ENCODE results near the gene CAMK1D. TPM values are rescaled to one million over a fixed set of nuclear protein-coding genes. Genes with fewer than 3 reads are reported as not detected.

CAMK1D gene
- total RNA-seq, 1 donor from 2014 or later, result 3.2 TPM

- intact Hi-C loops (cut with DNase I), result no loop called here
- DNase-seq (ENCODE audit: low spot score), result no peak
Observed at GRCh38 chr10:12650538-12651298, 301.4 kb downstream of the CAMK1D start.

- DNase-seq (ENCODE audit: low spot score), result no peak
- intact Hi-C loops (cut with DNase I), result loop anchor here (2.0 kb wide), 1 partner anchor 391 kb away; no protein-coding TSS in a partner anchor
Observed at GRCh38 chr10:12655940-12656339, 306.6 kb downstream of the CAMK1D start.

- DNase-seq (ENCODE audit: low spot score), result no peak
- intact Hi-C loops (cut with DNase I), result loop anchor here (2.0 kb wide), 1 partner anchor 392 kb away; no protein-coding TSS in a partner anchor
Observed at GRCh38 chr10:12656518-12657142, 307.3 kb downstream of the CAMK1D start.

- intact Hi-C loops (cut with DNase I), result loop anchor here (2.0 kb wide), 1 partner anchor 393 kb away; no protein-coding TSS in a partner anchor
Observed at GRCh38 chr10:12657489-12657888, 308.1 kb downstream of the CAMK1D start.

GRCh38 chr10:12658526-12658925 is 309.2 kb downstream of the CAMK1D start:
- no peak for DNase-seq (ENCODE audit: low spot score)
- intact Hi-C loops (cut with DNase I), result no loop called here

More at GRCh38 chr10:12657489-12657888, 308.1 kb downstream of the CAMK1D start:
- no peak for DNase-seq (ENCODE audit: low spot score)

GRCh38 chr10:12659706-12660105 is 310.4 kb downstream of the CAMK1D start:
- DNase-seq (ENCODE audit: low spot score), result no peak
- intact Hi-C loops (cut with DNase I), result no loop called here

- no peak for DNase-seq (ENCODE audit: low spot score)
- intact Hi-C loops (cut with DNase I), result no loop called here
Observed at GRCh38 chr10:12660812-12661211, 311.5 kb downstream of the CAMK1D start.

GRCh38 chr10:12661671-12662070 is 312.3 kb downstream of the CAMK1D start:
- intact Hi-C loops (cut with DNase I), result no loop called here

GRCh38 chr10:12663863-12664262 is 314.5 kb downstream of the CAMK1D start:
- intact Hi-C loops (cut with DNase I), result no loop called here
- DNase-seq (ENCODE audit: low spot score), result no peak

More at GRCh38 chr10:12661671-12662070, 312.3 kb downstream of the CAMK1D start:
- DNase-seq (ENCODE audit: low spot score), result no peak

- intact Hi-C loops (cut with DNase I), result no loop called here
- no peak for DNase-seq (ENCODE audit: low spot score)
Observed at GRCh38 chr10:12665501-12665900, 316.2 kb downstream of the CAMK1D start.

- intact Hi-C loops (cut with DNase I), result no loop called here
- DNase-seq (ENCODE audit: low spot score), result no peak
Observed at GRCh38 chr10:12667052-12667451, 317.7 kb downstream of the CAMK1D start.

GRCh38 chr10:12668634-12669033 is 319.3 kb downstream of the CAMK1D start:
- intact Hi-C loops (cut with DNase I), result no loop called here

GRCh38 chr10:12670004-12670403 is 320.7 kb downstream of the CAMK1D start:
- DNase-seq (ENCODE audit: low spot score), result no peak
- intact Hi-C loops (cut with DNase I), result no loop called here

More at GRCh38 chr10:12668634-12669033, 319.3 kb downstream of the CAMK1D start:
- DNase-seq (ENCODE audit: low spot score), result no peak

- no peak for DNase-seq (ENCODE audit: low spot score)
- intact Hi-C loops (cut with DNase I), result no loop called here
Observed at GRCh38 chr10:12675186-12675585, 325.8 kb downstream of the CAMK1D start.

- intact Hi-C loops (cut with DNase I), result no loop called here
- no peak for DNase-seq (ENCODE audit: low spot score)
Observed at GRCh38 chr10:12679636-12680035, 330.3 kb downstream of the CAMK1D start.

GRCh38 chr10:12681252-12681651 is 331.9 kb downstream of the CAMK1D start:
- intact Hi-C loops (cut with DNase I), result no loop called here
- DNase-seq (ENCODE audit: low spot score), result no peak

GRCh38 chr10:12684784-12685183 is 335.4 kb downstream of the CAMK1D start:
- DNase-seq (ENCODE audit: low spot score), result no peak

GRCh38 chr10:12685261-12686058 is 336.1 kb downstream of the CAMK1D start:
- intact Hi-C loops (cut with DNase I), result no loop called here

More at GRCh38 chr10:12684784-12685183, 335.4 kb downstream of the CAMK1D start:
- intact Hi-C loops (cut with DNase I), result no loop called here

GRCh38 chr10:12687996-12688395 is 338.6 kb downstream of the CAMK1D start:
- no peak for DNase-seq (ENCODE audit: low spot score)
- intact Hi-C loops (cut with DNase I), result no loop called here

More at GRCh38 chr10:12685261-12686058, 336.1 kb downstream of the CAMK1D start:
- no peak for DNase-seq (ENCODE audit: low spot score)

- DNase-seq (ENCODE audit: low spot score), result no peak
- intact Hi-C loops (cut with DNase I), result no loop called here
Observed at GRCh38 chr10:12689893-12690292, 340.5 kb downstream of the CAMK1D start.

Data from cardiac septum (tissue), 1 donor.